Pancreas (tissue), 10 donors: Measurements from ENCODE around the gene LIM2. TPM values are rescaled to one million over a fixed set of nuclear protein-coding genes. Genes with fewer than 3 reads are reported as not detected.

Experiments
- ATAC-seq, 4 donors: fragments of 200-7000 bp; cut with Tn5 transposase; one replicate each; pipeline versions ENCODE4 v1.8.0 to v1.9.1; 2020; ENCODE audit warnings: mild to moderate bottlenecking in 4 of 4, moderate library complexity in 4 of 4
- DNase-seq, 6 donors: peaks; one replicate each; pipeline ENCODE4 v3.0.0-alpha.2; 2020
- FAIRE-seq: peaks from 2 replicates; lab custom pipeline; 2012; peaks lifted over from hg19 to GRCh38; lab: Jason Lieb, UNC
- H3K27ac ChIP-seq, 4 donors: fragments of 200-600 bp; sonication (generic); 1 replicate in 3 of 4; 2 replicates in 1 of 4; pipeline versions ENCODE4 v1.5.0 to v1.8.0; 2020
- H3K27me3 ChIP-seq, 4 donors: fragments of 200-600 bp; one replicate each; pipeline ENCODE4 v1.8.0; 2021
- H3K36me3 ChIP-seq, 3 donors: fragments of 200-600 bp; sonication (generic) in 1 of 3; one replicate each; pipeline versions ENCODE4 v1.5.0 to v1.8.0; 2020 to 2021
- H3K4me1 ChIP-seq, 3 donors: fragments of 200-600 bp; one replicate each; pipeline ENCODE4 v1.8.0; 2021
- H3K4me3 ChIP-seq, 4 donors: fragments of 200-600 bp; sonication (generic) in 2 of 4; one replicate each; pipeline versions ENCODE4 v1.5.0 to v1.8.0; 2020 to 2021
- H3K9me3 ChIP-seq, 4 donors: fragments of 200-600 bp; one replicate each; pipeline ENCODE4 v1.8.0; 2021
- WGBS, 2 donors: extraction: QIAGEN DNeasy Blood & Tissue Kit; methylation state at CpG; one replicate each; pipeline ENCODE4 v1.1.7; 2013; 5-methylcytosine and 5-hydroxymethylcytosine counted together
- intact Hi-C, 3 donors: fragments of 100-400 bp; cut with DNase I; formaldehyde crosslinking; loops; one replicate each; pipeline versions ENCODE4 v1.11.1 to v1.14.2; 2022
- polyA plus RNA-seq, 2 donors: library from polyadenylated mRNA; stranded (reverse); fragments of 200-250 nt; gene quantifications; one replicate each; pipeline ENCODE4 v1.2.3, GENCODE V29; 2013
- total RNA-seq, 6 donors: library from RNA; stranded (reverse); fragmentation: NEBNext Ultra II Directional in 4 of 6; extraction: Animal tissue kit (Norgen Biotek cat#: 25700) in 4 of 6; gene quantifications; one replicate each; pipeline versions ENCODE4 v1.2.1 to v1.2.4, GENCODE V29; 2021 to 2023
- TF ChIP-seq, protein P1 (sequence below), 4 donors: fragments of 200-600 bp; sonication (generic) in 3 of 4; IDR thresholded peaks; one replicate each; pipeline versions ENCODE4 v1.5.0 to v1.8.0; 2021; ENCODE audit warnings: antibody characterized with exemption in 4 of 4
- donor health status: healthy with polysubstance abuse.
- donor health status: DM: no; HTN: no; CAD: no; lungs with moderate emphysema.
- donor health status: DM: no; HTN: no; CAD: no.
- donor health status: control.
- donor health status: control.
- donor health status: Bipolar disorder and iron deficiency.
- donor health status: DM: yes; HTN: yes; CAD: no.
- donor health status: DM: no; HTN: no; CAD: no.
- donor health status: DM: no; HTN: no; CAD: no.
- donor health status: DM: yes; HTN: yes; CAD: no.

Gene LIM2
- total and polyA plus RNA-seq, 8 donors, result not detected

- Histone ChIP-seq H3K27me3 (no peaks in the 10 kb centered on the region), H3K9me3 (no peaks in the 10 kb centered on the region), H3K36me3 (no peaks in the 10 kb centered on the region), H3K27ac (no peak within 1 kb of the TSS), H3K4me3 (no peak within 1 kb of the TSS), H3K4me1 (no peaks in the 10 kb centered on the region)
- ATAC-seq, result no peak
- TF ChIP-seq, protein P1, sequence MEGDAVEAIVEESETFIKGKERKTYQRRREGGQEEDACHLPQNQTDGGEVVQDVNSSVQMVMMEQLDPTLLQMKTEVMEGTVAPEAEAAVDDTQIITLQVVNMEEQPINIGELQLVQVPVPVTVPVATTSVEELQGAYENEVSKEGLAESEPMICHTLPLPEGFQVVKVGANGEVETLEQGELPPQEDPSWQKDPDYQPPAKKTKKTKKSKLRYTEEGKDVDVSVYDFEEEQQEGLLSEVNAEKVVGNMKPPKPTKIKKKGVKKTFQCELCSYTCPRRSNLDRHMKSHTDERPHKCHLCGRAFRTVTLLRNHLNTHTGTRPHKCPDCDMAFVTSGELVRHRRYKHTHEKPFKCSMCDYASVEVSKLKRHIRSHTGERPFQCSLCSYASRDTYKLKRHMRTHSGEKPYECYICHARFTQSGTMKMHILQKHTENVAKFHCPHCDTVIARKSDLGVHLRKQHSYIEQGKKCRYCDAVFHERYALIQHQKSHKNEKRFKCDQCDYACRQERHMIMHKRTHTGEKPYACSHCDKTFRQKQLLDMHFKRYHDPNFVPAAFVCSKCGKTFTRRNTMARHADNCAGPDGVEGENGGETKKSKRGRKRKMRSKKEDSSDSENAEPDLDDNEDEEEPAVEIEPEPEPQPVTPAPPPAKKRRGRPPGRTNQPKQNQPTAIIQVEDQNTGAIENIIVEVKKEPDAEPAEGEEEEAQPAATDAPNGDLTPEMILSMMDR (IDR thresholded peaks at IDR 0.05), result no peak
- no peak for FAIRE-seq
- WGBS, 2 donors, result 34 to 46% methylated on average over 9 of the region's 9 CpGs
- no peak for DNase-seq
- intact Hi-C loops, result no loop called here
Observed at GRCh38 chr19:51372649-51373504, 14.9 kb downstream of the LIM2 start, which contains the start of gene NKG7. TSS of gene NKG7 (minus strand) at chr19:51372654. CDS start at chr19:51372535, 119 bp downstream.

DNA sequence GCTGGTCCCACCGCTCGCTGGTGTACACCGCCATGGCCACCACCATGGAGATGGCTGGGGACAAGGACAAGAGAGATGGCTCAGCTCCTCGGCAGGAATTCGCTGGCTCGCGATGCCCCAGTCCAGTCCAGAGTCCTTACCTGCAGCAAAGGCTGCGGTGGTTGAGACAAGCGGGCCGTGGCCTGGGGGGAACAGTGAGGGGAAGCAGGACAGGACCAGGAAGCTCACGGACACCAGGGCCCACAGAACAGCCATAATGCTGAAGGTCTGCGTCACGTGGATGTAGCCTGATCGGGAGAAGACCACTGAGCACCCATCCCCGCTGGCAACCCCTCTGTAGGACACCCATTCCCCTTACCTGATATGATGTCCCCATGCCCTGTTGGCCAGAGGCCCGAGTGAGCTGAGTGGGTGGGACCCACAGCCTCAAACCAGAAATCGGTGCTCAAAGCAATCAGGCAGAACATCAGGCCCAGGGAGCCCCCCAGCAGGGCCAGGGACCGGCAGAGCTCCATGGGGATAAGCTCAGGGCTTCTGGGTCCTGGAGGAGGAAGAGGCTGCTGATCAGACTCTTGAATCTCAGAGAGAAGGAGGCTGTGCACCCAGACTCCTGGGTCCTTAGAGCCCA, 15.6 kb downstream of the LIM2 start:
- intact Hi-C loops, result no loop called here
- H3K36me3 ChIP-seq, result no peaks in the 10 kb centered on the region
- no peaks in the 10 kb centered on the region for H3K4me1 ChIP-seq
- TF ChIP-seq, protein P1 (IDR thresholded peaks at IDR 0.05), result no peak
- DNase-seq, result no peak
- no peak for ATAC-seq
- no peaks in the 10 kb centered on the region for H3K9me3 ChIP-seq
- no peaks in the 10 kb centered on the region for H3K27me3 ChIP-seq
- FAIRE-seq, result no peak
- H3K27ac ChIP-seq, result no peak overlapping the region
- 64 to 71% methylated on average over 18 of the region's 18 CpGs for WGBS, 2 donors
- H3K4me3 ChIP-seq, result no peak overlapping the region

- WGBS, 2 donors, result 60 to 73% methylated on average over 8 of the region's 8 CpGs
- H3K4me3 ChIP-seq, result no peak overlapping the region
- no peak overlapping the region for H3K27ac ChIP-seq
- H3K27me3 ChIP-seq, result no peaks in the 10 kb centered on the region
- H3K9me3 ChIP-seq, result no peaks in the 10 kb centered on the region
- no peaks in the 10 kb centered on the region for H3K36me3 ChIP-seq
- intact Hi-C loops, result no loop called here
- no peak for DNase-seq
- FAIRE-seq, result no peak
- no peaks in the 10 kb centered on the region for H3K4me1 ChIP-seq
- no peak for ATAC-seq
- TF ChIP-seq, protein P1 (IDR thresholded peaks at IDR 0.05), result no peak
Observed at GRCh38 chr19:51371186-51371690, 16.5 kb downstream of the LIM2 start.

GRCh38 chr19:51370230-51370629, 17.5 kb downstream of the LIM2 start:
- H3K27me3 ChIP-seq, result no peaks in the 10 kb centered on the region
- no peak overlapping the region for H3K4me3 ChIP-seq
- no peak overlapping the region for H3K27ac ChIP-seq
- whole genome bisulfite sequencing, 2 donors, result 57 to 69% methylated on average over 4 of the region's 4 CpGs
- intact Hi-C loops, result no loop called here
- H3K9me3 ChIP-seq, result no peaks in the 10 kb centered on the region
- peaks cover under 1 to 3% (median 2%) of the 10 kb centered on the region in 3 donors for H3K4me1 ChIP-seq
- FAIRE-seq (no peak), ATAC-seq (no peak), DNase-seq (no peak)
- TF ChIP-seq, protein P1 (IDR thresholded peaks at IDR 0.05), result no peak
- H3K36me3 ChIP-seq, result no peaks in the 10 kb centered on the region
